ENCODE measurements around the gene LAMA2. TPM values are rescaled to one million over a fixed set of nuclear protein-coding genes. Genes with fewer than 3 reads are reported as not detected.

LAMA2 gene
- total RNA-seq, 1 donor from 2014 or later: 1.9 TPM

DNA sequence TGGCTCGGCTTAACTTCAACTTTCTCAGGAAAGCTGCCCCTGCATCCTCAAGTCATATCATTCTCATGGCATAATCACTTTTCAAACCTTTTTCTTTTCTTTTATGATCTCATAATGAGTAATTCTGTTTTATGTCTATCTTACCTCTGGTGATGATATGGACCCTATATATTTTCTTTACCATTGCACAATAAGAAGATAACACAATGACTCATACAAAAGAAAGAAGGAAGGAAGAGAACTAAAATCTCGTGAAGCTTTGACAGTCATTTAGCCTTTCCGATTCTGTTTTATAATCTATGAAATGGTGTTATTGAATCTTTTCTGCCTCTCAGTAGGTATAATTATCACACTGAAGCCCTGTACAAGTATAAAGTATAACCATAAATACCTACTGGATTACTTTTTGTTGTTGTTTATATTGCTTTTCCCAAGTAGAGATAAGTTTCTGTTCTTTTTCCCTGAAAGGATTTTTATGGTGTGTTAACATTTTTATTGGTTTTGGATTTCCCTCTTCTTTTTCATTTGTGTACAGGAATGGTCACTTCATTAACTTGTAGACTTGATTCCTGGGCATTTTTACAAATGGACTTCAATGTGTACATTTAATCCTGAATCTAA lies 300.9 kb downstream of the LAMA2 start:
- TF ChIP-seq CTCF (IDR thresholded peaks at IDR 0.05): no peak
- Mint-ChIP-seq H3K36me3 (ENCODE audit: low read depth) (no peaks in the 10 kb centered on the region), H3K27me3 (ENCODE audit: low read depth) (peaks cover 2% of the 10 kb centered on the region), H3K4me1 (ENCODE audit: low read depth) (no peaks in the 10 kb centered on the region), H3K27ac (ENCODE audit: unreplicated experiment) (no peak overlapping the region), H3K4me3 (ENCODE audit: unreplicated experiment) (no peak overlapping the region), H3K9me3 (ENCODE audit: low read depth) (no peaks in the 10 kb centered on the region)
- no peak for DNase-seq (ENCODE audit: low spot score)

DNA sequence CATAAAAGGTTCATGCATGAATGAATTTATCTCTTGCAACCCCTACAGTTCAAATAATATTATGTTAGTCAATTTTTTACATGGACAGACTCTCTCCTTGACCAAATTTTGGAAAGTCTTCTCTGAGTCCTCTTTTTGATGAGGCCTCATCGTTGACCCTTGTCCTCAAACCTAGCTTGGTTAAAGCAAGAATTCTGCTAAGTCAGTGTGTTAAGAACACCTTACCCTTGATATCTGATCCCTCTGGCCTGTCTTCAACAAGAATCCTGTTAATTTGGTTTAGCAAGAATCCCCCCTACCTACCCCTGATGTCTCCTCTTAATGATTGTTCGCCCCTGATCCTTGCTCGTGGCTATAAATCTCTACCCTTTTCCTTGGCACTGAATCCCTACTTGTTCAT lies 301.4 kb downstream of the LAMA2 start:
- Mint-ChIP-seq H3K9me3 (ENCODE audit: low read depth) (no peaks in the 10 kb centered on the region), H3K27me3 (ENCODE audit: low read depth) (no peaks in the 10 kb centered on the region), H3K36me3 (ENCODE audit: low read depth) (no peaks in the 10 kb centered on the region), H3K27ac (ENCODE audit: unreplicated experiment) (no peak overlapping the region), H3K4me1 (ENCODE audit: low read depth) (no peaks in the 10 kb centered on the region), H3K4me3 (ENCODE audit: unreplicated experiment) (no peak overlapping the region)
- no peak for DNase-seq (ENCODE audit: low spot score)
- no peak for TF ChIP-seq CTCF (IDR thresholded peaks at IDR 0.05)

DNA sequence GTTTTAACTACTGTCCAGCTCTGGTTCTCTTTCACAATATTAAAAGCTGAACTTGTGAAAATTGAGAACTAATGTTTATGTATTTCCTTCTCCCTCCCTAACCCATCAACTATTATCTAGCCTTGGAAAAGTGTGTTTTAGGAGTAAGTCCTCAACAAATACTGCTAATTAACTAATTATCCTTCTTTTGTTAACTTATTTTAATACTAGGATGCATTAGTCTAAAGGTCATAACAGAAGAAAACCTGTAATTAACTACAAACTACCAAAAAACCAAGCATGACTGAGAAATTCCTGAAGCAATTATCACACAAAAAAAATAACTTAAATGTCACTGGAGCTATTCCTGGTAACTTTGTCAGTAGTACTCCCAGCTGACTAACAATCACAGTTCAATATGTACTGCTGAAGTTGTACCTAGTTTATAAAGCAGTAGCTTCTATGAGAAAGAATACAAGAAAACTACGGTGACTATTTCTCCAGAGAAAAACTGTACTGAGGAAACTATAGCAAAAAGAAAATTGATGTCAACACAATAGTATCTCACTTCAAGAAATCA lies 301.9 kb downstream of the LAMA2 start:
- H3K36me3 Mint-ChIP-seq (ENCODE audit: low read depth): no peaks in the 10 kb centered on the region
- no peaks in the 10 kb centered on the region for H3K9me3 Mint-ChIP-seq (ENCODE audit: low read depth)
- H3K27me3 Mint-ChIP-seq (ENCODE audit: low read depth): peaks cover under 1% of the 10 kb centered on the region
- H3K4me3 Mint-ChIP-seq (ENCODE audit: unreplicated experiment): no peak overlapping the region
- no peak for DNase-seq (ENCODE audit: low spot score)
- H3K27ac Mint-ChIP-seq (ENCODE audit: unreplicated experiment): no peak overlapping the region
- H3K4me1 Mint-ChIP-seq (ENCODE audit: low read depth): no peaks in the 10 kb centered on the region
- TF ChIP-seq CTCF (IDR thresholded peaks at IDR 0.05): no peak

- no peak for DNase-seq (ENCODE audit: low spot score)
These were observed 304.1 kb downstream of the LAMA2 start for GRCh38 chr6:129186988-129187387.

DNA sequence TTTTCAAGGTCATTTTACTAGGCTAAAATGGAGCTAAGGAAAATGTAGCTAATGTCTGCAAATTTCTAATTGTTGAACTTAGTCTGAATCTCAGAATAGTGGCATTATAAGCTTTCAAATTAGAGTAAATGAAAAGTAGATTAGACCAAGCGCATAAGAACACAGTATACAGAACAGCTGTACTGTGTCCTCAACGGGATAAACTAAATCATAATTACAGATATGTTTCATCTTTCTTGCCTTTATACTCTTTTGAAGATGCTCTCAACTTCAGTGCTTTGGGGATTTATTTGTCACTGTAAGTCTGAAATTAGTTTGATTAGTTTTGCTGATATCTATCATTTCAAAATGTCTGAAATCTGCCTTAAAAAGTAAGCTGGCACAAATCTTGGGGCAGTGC lies 305.4 kb downstream of the LAMA2 start:
- no peaks in the 10 kb centered on the region for H3K9me3 Mint-ChIP-seq (ENCODE audit: low read depth)
- H3K4me1 Mint-ChIP-seq (ENCODE audit: low read depth): no peaks in the 10 kb centered on the region
- peaks cover 1% of the 10 kb centered on the region for H3K27me3 Mint-ChIP-seq (ENCODE audit: low read depth)
- H3K4me3 Mint-ChIP-seq (ENCODE audit: unreplicated experiment): no peak overlapping the region
- H3K27ac Mint-ChIP-seq (ENCODE audit: unreplicated experiment): no peak overlapping the region
- no peak for TF ChIP-seq CTCF (IDR thresholded peaks at IDR 0.05)
- no peaks in the 10 kb centered on the region for H3K36me3 Mint-ChIP-seq (ENCODE audit: low read depth)
- no peak for DNase-seq (ENCODE audit: low spot score)

More at GRCh38 chr6:129186988-129187387, 304.1 kb downstream of the LAMA2 start:
- H3K27me3 Mint-ChIP-seq (ENCODE audit: low read depth): peaks cover 1% of the 10 kb centered on the region
- no peak for TF ChIP-seq CTCF (IDR thresholded peaks at IDR 0.05)
- no peaks in the 10 kb centered on the region for H3K36me3 Mint-ChIP-seq (ENCODE audit: low read depth)
- no peak overlapping the region for H3K4me3 Mint-ChIP-seq (ENCODE audit: unreplicated experiment)
- no peak overlapping the region for H3K27ac Mint-ChIP-seq (ENCODE audit: unreplicated experiment)
- H3K4me1 Mint-ChIP-seq (ENCODE audit: low read depth): no peaks in the 10 kb centered on the region
- H3K9me3 Mint-ChIP-seq (ENCODE audit: low read depth): no peaks in the 10 kb centered on the region

Measured in chondrocyte (in vitro differentiated cells).